OCI-LY1 (cell line): Measurements from ENCODE around the gene SLC2A4RG.

Experiments
- EZH2 ChIP-seq: fragments of 200-600 bp; sonication (generic), shearing (Covaris generic); IDR thresholded peaks from 2 replicates; pipeline ENCODE4 v1.8.0; 2017; ENCODE audit warnings: borderline replicate concordance, mixed run types, mild to moderate bottlenecking, antibody characterized with exemption, low read length, moderate library complexity, mixed read lengths
- TF ChIP-seq, protein P1 (sequence below): fragments of 200-600 bp; sonication (generic), shearing (Covaris generic); IDR thresholded peaks from 2 replicates; pipeline ENCODE4 v1.5.1; 2017; ENCODE audit warnings: mild to moderate bottlenecking, antibody characterized with exemption, low read length, moderate library complexity, mixed read lengths

DNA sequence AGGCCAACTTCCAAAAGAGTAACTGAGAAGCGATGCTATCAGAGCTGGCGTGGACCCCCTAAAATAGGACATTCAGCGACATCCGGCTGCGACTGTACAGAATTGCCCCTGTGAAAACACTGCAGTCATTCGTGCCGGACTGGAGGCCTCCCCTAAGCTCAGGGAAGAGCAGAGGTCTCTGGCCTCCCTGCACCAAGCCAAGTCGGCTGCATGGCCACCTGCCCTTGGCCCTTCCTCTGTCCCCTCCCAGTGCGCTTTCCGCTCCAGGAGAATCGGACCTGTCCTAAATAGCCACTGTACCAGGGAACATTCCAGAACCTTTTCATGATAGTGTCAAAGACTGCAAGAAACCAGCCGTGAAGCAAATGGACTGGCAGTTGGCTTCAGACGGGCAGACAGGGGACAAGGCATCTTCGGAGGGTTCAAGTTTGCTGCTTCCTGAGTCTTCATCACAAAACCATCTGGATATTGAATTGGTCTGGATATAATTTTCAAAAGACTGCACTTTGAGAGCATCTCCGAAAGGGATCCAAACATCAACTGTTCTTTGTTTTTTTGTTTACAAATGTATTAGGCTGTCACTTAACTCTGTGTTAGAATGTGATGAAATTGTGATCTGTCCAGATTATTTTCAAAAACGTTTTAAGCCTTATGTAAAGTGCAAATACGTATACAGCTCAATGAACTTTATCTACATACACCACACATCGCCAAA lies 16.5 kb downstream of the SLC2A4RG start:
- TF ChIP-seq, protein P1, sequence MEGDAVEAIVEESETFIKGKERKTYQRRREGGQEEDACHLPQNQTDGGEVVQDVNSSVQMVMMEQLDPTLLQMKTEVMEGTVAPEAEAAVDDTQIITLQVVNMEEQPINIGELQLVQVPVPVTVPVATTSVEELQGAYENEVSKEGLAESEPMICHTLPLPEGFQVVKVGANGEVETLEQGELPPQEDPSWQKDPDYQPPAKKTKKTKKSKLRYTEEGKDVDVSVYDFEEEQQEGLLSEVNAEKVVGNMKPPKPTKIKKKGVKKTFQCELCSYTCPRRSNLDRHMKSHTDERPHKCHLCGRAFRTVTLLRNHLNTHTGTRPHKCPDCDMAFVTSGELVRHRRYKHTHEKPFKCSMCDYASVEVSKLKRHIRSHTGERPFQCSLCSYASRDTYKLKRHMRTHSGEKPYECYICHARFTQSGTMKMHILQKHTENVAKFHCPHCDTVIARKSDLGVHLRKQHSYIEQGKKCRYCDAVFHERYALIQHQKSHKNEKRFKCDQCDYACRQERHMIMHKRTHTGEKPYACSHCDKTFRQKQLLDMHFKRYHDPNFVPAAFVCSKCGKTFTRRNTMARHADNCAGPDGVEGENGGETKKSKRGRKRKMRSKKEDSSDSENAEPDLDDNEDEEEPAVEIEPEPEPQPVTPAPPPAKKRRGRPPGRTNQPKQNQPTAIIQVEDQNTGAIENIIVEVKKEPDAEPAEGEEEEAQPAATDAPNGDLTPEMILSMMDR, result no peak
- TF ChIP-seq EZH2, result no peak
